Stimulated activated CD8-positive, alpha-beta memory T cell treated with anti-CD3 and anti-CD28 coated beads, Interleukin-15, amount 100 ng/mL, for 4 hours (primary cell): ENCODE data around the gene RAPGEF6.
"Not testable (repeated sequence)": the region's sequence is repeated elsewhere in the genome, so short reads cannot be mapped to it uniquely, and the experiment has no call there.

Experiments used
- DNase-seq, 2 donors: peaks; one replicate each; pipeline ENCODE4 v3.0.0-alpha.2; 2020; ENCODE audit warnings: low read depth in 2 of 2

The RAPGEF6 gene

DNA sequence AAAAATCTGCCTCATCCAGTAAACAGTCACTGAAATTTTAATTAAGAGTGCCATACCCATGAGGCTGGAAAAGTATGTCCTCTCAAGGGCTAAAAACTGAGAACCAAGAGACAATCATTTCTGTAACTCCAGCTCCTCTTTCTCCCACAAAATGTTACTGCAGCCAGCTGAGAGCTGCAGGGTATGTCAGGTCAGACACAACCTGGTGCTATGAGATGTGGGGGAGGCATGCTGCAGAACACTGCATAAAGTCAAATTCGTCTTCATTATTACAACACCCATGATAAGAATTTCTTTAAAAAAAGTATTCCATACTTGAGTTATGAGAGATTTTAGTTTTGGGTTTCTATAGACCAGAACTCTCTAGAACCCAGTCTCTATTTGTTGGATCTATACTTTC, 209.0 kb downstream of the RAPGEF6 start:
- no peak for DNase-seq

DNA sequence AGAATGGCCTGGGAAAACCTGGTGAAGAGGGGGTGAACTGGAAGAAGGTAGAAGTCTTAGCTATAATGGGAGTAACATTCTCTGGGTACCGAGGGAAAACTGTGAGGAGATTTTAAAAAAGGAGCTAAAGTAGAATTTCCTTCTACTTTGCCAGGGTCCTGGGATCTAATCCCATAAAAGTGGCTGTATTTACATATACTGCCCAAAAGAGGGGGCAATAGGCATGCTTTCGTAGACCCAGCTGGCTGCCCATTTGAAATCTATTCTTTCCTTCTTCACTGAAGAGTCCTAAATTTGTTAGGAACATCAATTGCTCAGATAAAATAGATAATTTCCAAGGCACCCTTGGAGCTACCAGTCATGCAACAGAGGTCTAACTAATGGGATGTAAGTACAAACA, 212.0 kb downstream of the RAPGEF6 start:
- no peak for DNase-seq

DNA sequence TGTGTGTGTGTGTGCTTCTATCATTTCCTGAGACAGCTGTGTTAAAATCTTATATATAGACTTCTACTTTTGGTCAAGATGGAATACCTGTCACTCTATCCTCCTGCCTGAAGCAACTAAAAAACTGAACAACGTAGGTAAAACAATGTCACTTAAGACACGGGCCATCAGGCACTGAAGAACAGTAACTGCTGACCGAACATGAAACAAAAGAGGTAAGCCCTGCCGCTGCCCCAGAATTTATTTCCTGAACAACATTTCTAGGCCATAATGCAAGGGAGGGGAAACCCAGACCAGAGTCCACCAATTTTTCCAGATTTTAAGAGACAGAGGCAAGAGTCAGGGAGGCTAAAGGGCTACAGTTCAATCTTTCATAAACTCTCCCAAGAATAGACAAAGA, 215.2 kb downstream of the RAPGEF6 start:
- no peak for DNase-seq

DNA sequence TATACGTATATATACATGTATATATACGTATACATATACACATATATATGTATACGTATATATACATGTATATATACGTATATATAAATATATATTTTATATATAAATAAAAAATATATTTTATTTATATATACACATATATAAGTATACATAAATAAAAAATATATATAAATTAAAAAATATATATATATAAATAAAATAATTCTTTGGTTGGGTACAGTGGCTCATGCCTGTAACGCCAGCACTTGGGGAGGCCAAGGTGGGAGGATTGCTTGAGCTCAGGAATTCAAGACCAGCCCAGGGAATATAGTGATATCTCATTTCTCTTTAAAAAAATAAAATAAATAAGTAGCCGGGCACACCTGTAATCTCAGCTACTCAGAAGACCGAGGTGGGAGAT, 216.2 kb downstream of the RAPGEF6 start:
- no peak for DNase-seq

DNA sequence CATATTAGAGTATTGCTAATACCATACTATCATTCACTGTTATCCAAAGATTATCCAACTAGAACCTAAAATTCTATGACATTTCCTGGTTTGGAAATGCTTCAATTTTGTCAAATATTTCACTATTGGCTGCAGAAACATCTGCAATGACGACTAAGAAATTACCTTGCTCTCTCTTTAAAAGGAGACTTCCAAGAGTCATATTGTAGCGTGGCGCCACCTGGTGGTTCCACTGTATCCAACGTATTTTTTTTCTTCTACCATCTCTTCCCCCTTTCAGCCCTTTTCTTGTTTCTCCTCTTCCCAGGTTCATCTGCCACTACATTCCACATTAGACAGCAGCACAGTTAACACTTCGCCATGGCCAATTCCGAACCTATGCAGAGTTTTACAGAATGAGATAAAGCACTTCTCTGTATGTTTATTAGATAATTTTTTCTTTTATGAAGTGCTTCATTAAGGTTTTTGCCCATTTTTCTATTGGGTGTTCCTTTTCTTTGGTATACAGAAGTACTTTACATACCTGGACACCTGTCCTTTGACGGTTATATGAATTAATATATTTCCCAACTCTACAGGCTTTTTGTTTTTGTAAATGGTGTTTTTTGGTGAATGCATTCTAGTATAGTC, 217.7 kb downstream of the RAPGEF6 start:
- peak; percentile 44 to 71 for DNase-seq

DNA sequence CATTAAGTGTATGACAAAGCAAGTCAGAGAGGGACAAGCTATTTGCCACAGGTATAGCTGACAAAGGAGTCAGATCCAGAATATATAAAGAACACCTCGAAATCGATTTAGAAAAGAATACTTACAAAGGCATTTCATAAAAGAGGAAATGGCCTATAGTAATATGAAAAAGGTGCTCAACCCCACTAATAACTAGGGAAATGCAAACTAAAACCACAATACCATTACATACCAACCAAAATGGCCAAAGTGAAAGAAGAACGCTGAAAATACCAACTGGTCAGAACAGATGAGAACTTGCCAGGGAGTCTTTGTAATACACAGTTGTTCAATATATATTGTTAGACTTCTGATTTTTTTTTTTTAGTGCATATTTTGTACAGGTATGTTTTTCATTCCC, 218.3 kb downstream of the RAPGEF6 start:
- no peak for DNase-seq

DNA sequence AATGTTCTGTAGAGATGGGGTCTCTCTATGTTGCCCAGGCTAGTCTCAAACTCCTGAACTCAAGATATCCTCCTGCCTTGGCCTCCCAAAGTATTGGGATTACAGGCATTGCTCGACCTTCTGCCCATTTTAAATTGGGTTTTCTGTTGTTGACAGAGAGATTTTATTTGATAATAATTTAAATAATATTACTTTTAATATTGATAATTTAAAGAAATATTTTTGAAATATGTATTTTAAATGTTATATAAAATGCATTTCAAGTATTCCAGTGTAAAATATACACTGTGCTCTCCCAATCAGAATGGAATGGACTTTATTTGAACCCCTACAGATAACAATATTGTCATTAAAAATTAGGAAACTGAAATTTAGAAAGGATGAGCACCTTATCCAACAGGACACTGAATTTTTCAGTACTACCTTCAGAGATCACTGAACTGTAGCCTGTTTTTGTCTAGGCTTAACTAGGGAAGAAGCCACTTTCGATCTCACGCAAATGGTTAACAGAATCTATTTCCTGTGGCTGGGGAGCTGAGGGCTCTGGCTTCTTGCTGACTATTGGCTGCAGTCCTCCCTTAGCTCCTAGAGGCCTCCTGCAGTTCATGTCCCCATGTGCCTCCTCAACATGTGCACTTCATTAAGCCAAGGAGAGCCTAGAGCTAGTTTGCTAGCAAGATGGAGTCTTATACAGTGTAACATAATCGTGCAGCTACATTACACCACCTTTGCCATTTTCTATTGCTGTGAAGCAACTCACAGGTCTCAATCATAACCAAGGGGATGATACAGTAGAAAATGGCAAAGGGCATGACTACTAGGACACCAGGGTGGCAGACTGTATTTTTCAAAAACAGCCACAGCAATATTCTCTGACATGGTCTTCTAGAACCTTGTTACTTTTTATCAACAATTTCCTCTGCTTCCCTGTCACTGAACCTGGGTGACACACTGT, 221.1 kb downstream of the RAPGEF6 start:
- DNase-seq = no peak

DNA sequence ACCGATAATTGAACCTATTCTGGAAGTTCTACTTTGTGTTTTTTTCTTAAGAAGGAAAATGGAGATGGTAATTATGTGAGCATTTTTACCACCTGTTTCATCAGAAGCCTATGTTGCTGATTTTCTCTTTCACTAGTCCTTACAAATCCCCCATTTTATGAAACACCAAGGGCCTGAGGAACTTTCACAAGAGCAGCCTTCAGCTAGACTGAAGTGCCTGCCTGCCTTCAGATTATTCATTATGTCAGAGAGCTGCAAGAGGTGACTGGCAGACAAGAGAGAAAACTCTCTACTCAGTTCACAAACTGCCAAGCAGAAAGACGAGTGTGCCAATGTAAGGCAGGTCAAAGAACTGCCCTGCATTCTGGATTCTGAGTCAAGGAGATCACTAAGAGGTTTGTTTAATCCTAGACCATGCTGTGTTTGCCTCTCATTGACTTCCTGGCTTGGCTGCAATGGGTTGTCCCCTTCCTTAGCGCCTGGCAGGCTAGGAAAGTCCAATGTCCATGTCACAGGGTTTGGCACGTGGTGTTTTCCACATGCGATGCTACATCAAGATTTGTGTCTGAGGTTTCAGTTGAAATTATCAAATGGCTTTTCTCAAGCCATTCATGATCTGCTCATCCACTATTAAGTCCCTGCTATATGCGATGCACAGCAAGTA, 227.9 kb downstream of the RAPGEF6 start:
- no peak for DNase-seq

DNA sequence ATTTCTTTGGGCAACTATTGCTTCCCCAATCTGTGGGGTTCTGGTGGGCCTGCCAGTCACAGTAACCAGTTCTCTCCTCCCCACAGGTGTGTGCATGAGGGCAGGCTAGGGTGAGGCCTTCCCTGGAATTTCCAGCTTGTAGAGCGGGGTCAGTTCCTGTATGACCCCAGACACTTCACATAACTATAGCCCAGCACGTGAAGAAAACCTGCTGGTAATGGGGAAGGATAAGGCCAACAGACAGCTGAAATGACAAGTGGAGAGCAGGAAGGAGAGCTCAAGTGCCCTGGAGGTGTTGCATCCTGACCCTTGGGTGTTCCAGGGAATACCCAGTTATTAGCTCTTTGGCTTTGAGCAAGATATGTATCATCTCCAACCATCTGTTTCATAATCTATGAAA, 229.0 kb downstream of the RAPGEF6 start:
- no peak for DNase-seq

DNA sequence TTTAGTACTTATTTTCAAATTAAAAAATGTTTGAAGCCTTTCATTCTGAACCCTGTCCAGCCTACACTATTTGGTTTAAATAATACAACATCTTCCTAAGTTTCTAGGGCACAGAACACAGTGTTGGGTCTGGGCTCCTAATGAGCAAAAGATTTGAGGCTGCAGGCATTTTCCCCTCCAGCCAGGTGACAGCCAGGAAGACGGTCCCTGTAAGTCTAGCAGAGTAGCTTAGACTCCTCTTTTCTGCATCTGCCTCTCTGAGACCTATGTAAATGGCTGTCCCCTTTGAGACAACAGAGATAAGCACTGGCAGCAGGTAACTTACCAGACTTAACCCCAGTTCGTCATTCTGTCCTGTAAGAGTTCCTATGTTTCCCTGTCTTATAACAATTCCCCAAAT, 229.4 kb downstream of the RAPGEF6 start:
- DNase-seq = no peak

DNA sequence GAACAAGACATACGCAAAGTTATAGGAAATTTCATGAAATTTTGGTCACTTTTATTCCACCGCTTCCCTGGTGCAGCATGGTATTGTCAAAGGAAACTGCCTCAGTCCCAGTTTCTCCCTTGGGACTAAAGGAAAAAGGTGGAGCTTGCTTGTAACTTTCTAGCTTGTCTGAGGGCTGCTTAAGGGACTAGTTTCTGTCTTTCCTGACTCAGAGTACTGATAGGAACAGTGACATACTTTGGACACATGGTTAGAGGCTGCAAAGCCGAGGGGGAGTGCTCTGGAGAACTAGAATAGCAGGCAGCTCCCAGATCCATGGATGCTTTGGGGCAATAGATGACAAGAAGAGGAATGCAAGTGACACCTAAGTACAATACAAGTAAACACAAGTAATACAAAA, 234.4 kb downstream of the RAPGEF6 start:
- DNase-seq = no peak

DNA sequence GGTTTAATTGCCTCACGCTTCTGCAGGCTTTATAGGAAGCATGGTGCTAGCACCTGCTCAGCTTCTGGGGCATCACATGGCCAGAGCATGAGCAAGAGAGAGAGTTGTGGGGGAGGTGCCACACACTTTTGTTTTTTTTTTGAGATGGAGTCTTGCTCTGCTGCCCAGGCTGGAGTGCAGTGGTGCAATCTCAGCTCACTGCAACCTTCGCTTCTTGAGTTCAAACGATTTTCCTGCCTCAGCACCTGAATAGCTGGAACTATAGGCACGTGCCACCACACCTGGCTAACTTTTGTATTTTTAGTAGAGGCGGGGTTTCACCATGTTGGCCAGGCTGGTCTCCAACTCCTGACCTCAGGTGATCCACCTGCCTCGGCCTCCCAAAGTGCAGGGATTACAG, 236.0 kb downstream of the RAPGEF6 start:
- not testable (repeated sequence) for DNase-seq

DNA sequence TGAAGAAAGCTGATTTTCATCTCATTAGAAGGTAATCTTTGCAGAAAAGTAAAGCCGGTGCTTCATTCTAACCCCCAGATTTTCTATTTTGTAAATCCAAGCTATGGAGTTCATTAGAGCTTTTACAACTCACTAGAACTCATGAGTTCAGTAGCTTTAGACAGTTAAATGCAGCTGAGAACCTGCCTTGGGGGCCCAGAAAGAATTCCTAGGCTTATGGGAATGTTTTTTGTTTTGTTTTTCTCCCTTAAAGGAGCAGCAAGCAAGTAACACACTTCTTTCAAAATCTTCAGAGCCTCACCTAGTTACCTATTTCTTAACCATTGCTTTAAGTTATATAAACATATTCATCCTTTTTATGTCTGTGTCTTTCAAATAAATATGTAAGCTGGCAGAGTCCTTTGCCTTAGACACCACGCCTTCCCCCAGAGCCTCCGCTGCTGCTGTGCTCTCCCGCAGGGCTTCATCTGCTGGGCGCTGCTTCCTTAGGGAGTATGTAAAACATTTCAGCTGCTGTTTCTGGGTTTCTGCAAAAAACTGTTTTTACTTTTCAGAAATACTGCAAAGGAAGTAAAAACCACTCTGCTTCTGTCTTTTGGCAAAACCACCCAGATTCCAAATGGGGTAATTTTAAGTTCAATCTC, 238.3 kb downstream of the RAPGEF6 start:
- DNase-seq = no peak

DNA sequence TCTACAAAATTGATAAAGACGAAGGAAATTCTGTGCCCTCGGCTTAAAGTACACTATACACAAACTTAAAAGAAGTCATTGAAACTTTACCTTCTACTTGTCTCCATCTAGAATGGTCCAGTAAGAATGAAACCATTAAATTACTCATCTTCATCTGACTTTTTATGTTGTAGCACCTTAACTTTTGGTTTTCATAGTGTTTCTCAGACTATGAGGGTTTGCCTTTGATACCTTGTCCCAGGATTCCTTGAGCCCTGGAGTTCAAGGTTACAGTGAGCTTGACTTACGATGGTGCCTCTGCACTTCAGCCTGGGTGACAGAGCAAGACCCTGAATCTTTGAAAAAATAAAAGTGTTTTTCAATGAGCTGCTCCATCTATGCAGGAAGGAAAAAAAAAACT, 239.0 kb downstream of the RAPGEF6 start:
- DNase-seq = no peak

DNA sequence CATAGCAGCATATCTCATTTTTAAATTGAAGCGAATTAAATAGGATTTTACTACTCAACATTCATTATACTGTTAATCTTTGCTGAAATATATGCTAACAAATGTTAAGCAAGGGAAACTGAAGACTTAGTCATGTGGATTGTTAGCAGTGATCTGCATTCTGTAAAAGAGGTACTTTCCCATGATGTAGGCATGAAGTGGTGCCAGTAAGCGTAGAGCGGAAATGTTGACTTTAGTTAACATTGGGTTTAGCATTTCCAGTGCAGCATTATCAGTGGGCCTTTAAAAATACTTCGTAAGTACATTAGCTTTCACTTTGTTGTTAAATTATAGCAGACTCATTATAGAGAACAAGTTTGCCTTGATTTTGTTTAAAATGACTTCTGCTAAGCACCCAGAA, 240.9 kb downstream of the RAPGEF6 start:
- peak in 1 of 2 donors; percentile 31 for DNase-seq

DNA sequence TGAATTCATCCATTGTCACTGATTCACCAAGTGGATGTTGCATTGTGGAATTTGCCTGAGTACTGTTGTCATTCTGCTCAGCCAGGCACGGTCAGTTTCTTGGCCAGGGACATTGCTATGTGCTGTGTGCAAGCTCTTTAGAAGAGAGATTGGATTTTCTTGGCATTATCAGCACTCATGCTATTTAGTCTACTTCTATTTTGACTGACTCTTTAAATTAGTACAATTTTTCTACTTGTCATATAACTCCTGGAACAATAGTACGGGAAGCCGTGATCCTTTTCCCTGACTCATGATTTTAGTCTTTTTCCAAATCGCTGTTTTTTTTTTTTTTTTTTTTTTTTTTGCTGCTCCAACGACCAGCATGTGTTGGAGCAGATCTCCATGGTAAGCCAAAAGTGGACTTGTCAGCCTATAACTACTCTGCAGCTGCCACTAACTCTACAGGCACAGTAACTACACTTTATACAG, 241.5 kb downstream of the RAPGEF6 start:
- no peak for DNase-seq

DNA sequence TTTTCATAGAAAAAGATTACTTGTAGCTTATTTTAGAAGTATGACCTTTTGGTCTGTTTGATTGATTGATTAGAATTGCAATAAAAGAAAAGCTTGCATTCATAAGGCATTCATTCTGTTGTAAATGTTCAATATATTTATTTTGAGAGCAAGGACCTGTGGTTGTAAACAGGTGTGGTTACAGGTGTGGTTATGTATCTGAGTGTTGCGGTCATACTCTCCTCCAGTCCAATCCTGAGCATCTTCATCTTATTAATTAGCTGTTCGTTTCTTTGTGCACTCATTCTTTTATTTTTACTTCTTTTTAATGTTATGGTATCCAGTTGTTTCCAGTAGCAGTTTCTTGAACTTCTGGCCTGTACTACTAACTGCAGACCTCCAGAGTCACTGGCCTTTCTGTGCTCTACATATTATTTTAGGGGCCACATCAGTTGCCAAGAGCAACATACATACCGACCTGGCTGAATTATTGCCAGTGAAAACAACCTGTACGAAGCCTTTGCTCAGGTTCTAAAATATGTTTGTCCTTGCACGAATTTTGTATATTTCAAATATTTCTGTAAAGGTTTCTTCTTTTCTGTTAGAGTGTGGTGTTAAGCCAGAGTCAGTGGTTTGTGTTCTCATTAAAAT, 242.4 kb downstream of the RAPGEF6 start:
- no peak for DNase-seq

DNA sequence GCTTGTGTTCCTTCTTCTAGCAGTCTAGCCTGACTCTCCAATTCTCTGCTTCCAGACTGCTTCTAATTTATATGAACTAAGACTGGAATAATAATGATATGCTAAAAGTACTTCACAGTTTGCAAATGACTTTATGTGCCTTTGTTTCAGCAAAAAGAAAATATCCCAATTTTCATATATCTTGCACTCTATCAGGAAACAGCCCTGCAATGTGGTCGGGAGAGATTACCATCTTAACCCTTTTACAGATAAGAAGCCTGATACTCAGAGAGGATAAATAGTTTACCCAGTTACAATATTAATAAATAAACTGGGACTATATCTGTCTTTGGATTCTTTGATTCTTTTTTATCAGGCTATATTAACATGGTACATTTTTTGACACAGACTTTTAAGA, 245.2 kb downstream of the RAPGEF6 start:
- DNase-seq = no peak

DNA sequence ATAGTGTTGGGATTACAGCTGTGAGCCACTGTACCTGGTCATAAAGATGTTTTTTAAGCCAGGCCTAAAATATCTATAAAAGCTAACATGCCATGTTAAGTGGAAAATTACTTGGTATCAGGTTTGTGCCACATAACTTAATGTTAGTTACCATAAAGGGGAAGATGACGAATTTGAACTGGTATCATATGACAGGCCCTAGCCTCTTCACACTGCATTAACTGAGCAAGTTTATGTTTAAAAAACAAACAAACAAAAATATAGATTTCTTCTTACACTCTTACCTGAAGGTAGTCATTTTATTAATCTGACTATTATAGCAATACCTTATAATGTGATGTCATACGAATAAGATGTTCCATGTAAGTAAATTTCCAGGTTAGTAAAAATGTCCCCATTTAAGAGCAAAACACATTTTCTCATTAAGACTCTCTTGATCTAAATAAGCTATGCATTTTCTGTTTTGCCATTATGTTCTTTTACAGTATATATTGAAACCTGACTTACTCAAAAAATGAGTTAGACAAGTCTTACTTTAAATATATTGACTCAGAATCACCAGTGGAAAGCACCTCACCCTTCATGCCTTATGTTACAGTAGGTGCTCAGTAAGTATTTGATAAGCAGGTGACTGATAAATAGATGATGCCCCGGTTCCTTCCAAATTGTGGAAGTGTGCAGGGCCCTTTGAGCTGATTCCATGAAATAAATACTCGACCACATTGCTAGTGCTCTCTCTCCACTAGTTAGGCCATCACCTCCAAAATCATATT, 245.7 kb downstream of the RAPGEF6 start:
- DNase-seq = no peak

DNA sequence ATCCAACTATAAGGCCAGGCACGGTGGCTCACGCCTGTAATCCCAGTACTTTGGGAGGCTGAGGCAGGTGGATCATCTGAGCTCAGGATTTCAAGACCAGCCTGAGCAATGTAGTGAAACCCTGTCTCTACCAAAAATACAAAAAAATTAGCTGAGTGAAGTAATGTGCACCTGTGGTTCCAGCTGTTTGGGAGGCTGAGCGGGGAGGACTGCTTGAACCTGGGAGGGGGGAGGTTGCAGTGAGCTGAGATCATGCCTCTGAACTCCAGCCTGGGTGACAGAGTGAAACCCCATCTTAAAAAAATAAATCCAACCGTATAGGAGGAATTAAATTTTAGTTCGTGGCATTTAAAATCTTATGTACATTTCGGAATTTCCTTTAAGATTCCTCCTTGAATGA, 247.8 kb downstream of the RAPGEF6 start:
- DNase-seq = no peak

DNA sequence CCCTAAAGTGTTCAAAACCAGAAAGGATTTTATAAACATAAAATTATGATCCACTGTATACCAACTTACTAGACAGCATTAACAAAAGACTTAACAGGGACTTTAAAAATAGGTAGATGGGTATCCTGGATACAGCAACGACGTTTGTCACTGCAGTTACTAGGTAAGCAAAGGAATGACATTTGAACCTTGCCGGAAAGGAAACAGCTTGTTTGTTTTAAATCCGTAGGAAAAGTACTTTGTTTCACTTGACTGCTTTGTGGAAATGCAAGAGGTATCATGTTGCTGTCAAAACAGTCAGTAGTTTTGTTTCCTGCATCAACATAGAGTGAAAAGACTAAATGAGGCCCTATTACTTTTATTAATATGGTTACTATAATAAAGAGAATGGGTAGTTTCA, 248.2 kb downstream of the RAPGEF6 start:
- DNase-seq = no peak
